GM18870 (cell line): ENCODE data around the gene PSD2.
"Not testable (repeated sequence)": the region's sequence is repeated elsewhere in the genome, so short reads cannot be mapped to it uniquely, and the experiment has no call there.

Source experiments
- ATAC-seq: cut with Tn5 transposase; IDR thresholded peaks from one replicate; pipeline ENCODE4 v1.9.1; 2021; ENCODE audit warnings: moderate library complexity; ENCODE audit not compliant: unreplicated experiment

PSD2 gene

DNA sequence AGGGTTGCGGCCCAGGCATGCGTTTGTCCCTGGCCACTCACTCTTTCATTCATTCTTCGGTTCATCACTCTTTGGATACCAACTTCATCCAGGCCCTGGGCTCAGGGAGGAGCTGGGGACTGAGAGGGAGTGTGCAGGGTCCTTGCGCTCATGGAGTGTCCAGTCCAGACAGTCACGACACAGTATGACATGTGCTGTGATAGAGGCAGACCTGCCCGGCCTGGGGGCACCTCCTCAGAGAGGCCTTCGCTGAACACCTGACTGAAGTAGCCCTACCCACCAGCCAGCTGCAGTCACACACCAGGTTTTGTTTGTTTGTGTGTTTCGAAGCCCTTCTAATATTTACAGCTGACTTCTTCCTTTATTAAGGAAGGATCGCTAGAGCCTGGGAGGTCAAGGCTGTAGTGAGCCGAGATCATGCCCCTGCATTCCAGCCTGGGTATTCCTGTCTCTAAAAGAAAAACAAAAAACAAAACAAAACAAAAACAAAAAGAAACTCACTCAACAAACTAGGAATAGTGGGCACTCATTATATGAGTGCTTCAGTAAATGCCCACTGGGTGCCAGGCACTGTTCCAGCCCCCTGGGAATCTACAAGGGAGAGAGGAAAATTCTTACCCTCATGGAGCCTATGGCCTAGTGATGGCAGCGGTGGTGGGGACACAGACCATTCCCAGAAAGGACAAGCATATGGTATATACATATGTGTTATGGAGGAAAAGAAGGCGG, 6.3 kb upstream of the PSD2 start:
- no peak for ATAC-seq

GRCh38 chr5:139789845-139790189, 5.8 kb upstream of the PSD2 start:
- ATAC-seq, result no peak

- ATAC-seq, result no peak
Measured at GRCh38 chr5:139792218-139792617, 3.4 kb upstream of the PSD2 start.

GRCh38 chr5:139792655-139793054, 3.0 kb upstream of the PSD2 start:
- not testable (repeated sequence) for ATAC-seq

DNA sequence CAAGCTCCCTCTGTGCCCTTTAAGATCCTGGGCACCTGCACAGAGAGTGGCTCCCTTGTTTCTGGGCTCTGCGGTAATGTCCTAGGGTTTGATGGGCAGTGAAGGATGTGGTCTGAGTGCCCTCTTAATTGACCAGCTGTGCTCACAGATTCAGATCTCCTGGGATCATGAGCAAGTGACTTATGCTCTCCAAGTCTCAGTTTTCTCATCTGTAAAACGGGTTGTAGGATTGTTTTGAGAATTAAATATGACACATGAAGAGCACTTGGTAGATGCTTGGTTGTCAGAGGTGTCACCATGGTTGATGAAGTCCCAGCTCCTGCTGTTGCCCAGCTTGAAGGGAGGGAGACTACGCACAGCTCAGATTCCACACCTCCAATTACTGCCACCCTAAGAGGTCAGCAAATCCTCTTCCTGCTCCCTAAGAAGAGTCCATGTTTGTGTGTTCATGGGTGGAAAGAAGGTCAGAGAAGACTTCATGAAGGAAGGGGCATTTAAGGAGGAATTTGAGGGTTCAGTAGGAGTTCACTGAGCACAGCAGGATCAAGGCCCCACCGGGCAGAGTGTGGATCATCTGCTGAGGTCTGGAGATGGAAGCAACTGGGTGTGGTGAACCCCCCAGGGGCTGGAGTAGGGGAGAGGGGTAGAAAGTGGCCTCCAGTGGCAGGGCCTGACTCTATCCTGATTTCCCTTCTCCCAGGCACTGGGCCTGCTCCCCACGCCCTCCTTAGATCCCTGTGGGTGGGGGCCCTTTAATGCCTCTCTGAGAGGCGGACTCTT, 1.4 kb upstream of the PSD2 start:
- no peak for ATAC-seq

DNA sequence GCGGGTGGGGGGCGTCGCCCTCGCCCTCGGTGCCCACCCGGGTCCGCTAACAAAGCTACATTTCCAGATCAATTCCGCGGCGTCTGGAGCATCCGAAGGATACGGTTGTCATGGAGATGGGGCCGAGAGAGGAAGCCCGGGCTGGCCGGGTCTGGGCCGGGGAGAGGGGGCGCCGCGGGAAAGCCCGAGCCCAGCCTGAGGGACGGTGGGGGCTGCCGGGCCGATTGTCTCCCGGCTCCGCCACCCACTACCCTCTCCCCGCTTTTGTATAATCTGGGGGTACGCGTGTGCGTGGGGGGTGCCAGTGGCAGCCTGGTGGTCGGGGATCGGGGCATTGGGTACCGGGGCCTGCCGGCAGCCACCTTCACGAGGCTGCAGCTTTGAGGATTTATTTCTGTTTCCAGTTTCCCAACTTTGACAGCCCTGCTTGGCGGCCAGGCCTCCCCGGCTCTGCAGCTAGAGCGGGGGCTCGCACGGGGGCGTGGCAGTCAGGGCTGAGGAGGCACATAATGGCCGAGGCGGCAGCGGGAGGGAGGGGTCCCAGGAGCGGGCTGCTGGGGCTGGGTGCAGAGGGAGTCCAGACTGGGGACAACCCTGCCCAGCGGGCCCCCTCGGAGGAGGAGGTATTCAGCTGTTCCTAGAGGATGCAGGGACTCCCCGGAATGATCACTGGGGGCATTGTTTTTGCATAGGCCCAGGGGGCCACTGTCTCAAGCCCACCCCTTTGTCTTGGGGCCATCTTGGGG, 626 bp downstream of the PSD2 start:
- no peak for ATAC-seq

DNA sequence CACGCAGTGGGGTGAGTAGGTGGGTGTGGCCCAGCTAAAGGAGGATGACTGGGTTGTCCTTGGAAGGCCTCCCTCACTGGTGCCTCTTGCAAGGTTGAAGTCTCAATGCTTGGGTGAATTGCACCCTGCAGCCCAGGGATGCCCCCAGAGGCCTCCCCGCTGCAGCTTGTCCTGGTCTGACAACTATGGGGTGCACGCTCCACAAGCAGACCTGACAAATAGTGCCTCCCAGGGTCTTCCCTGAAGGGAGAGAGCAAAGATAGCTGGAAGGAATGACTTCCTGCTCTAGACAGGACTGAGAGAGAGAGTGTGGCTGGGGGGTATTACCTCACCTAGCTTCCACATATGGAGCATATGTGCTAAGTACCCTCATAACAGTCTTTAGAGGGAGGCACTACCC, 1.7 kb downstream of the PSD2 start:
- no peak for ATAC-seq

- no peak for ATAC-seq
Measured at GRCh38 chr5:139797856-139798510, 2.4 kb downstream of the PSD2 start.

DNA sequence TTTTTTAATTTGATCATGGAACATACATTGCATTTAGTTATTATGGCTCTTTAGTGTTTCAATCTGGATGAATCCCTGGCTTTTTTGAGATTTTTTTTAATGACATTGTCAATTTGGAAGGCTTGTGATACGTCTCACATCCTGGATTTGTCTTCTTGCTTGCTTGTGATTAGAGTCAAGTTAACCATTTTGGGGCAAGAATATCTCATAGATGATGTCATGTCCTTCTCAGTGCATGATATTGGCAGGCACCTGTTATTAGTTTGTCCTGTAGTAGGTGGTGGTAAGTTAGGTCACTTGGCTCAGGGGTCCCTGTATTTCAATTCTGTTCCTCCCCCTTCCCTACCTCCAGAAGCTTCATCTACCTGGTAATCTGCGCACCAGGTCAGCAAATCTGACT, 3.3 kb downstream of the PSD2 start:
- ATAC-seq, result no peak

- no peak for ATAC-seq
Measured at GRCh38 chr5:139799359-139799758, 3.8 kb downstream of the PSD2 start.

DNA sequence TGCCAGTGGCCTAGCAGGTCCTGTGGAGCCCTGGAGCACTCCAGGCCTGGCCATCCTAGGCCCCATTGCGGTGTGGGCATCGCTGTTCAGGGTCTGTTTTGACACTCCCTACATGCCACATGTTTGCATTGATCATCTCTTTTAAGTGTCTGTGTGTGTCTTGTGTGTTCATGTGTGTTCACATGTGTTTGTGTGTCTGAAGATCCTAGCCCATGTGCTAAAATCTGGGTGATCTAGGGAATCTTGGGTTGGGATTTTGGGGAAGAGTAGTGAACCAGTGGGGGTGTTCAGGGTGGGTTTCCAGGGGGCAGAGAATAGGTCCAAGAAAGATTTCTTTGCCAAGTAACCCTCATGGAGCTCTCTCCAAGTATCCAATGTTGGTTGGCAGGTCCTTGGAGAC, 8.4 kb downstream of the PSD2 start:
- no peak for ATAC-seq

- ATAC-seq, result no peak
Measured at GRCh38 chr5:139804800-139805397, 9.3 kb downstream of the PSD2 start.

- ATAC-seq, result no peak
Measured at GRCh38 chr5:139805545-139805944, 9.9 kb downstream of the PSD2 start.

DNA sequence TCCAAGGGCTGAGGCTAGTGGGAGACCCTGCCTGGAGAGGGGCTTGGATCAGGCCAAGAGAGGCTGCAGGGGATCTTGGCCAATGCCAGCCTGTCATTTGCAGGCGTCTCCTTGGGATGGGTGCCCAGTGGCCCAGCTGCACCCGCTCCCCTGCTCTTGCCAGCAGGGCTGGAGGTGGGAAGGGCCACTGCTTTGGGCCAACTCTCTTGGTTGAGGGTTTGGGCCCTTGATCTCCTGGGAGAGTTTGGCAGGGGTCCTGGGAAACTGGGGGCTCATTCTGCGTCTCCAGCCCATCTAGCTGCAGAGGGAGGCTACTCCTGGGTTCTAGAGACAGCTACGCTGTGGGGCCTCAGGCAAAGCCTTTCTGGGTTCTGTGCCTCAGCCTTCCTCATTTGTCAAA, 10.5 kb downstream of the PSD2 start:
- ATAC-seq, result no peak

DNA sequence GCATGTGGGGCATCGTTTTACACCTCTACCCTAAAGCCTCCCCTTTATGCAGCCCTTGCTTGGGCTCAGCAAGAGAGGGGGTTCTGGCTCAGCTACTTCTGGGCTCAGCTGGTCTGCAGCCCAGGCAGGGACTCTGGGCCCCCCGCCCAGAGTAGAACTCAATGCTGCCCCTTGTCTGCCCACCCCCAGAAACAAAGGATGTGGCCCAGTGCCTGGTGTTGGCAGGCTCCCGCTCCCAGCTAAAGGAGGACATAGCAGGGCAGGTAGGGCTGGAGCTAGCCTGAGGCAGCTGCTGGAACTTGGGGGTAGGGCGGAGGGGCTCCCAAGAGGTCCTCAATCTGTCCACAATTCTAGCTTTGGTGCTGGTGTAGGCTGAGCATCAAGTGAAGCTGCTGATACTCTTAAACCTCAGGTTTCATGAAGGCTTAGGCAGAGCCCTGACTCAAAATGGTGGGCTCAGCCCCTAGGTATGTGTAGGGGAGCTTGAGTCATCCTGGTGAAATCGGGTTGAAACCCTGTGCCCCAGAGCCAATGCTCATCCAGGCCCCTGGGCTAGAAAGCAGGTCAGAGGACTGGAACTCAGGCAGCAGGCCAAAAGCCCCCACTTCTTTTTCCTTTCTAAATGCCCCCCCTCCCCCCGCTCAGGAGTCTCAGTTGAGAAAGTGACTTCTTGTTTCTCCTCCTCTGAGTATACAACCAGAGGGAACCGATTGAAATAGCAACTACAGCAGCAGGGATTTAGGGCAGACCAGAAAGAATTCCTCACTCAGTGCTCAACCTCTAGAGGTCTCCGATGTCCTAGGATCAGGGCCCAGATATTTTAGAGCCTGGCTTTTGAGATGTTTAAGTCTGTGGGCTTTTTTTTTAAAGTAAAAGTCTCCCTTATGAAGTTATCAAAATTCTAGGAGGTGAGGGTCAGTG, 11.4 kb downstream of the PSD2 start:
- ATAC-seq, result no peak

DNA sequence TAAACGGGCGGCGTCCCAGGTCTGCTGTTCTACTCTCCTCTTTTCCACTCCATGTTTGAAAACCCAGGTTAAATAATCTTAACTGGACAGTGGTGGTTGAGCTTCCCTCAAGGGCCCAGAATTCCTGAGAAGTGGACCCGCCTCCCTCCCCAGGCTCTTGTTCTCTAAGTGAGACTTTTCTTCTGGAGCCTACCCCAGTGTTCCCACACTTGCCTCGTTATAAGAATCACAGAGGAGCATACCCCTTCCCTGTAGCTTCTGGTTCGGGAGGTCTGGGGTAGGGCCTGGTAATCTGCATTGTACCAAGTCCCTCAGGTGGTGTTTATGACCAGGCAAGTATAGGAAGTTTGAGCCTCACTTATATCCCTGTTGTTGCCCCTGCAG, 12.0 kb downstream of the PSD2 start:
- ATAC-seq, result no peak

- no peak for ATAC-seq
Measured at GRCh38 chr5:139808481-139809330, 13.1 kb downstream of the PSD2 start.

DNA sequence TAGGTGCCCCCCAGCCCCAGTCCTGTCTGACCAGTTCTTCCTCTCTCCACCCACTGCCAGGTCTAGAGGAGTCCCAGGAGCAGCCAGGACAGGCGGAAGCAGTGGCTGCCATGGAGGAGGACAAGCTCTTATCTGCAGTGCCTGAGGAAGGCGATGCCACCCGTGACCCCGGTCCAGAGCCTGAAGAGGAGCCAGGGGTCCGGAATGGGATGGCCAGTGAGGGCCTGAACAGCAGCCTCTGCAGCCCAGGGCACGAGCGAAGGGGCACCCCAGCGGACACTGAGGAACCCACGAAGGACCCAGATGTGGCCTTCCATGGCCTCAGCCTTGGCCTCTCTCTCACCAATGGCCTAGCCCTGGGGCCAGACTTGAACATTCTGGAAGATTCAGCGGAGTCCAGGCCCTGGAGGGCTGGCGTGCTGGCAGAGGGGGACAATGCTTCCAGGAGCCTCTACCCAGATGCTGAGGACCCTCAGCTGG, 13.8 kb downstream of the PSD2 start:
- no peak for ATAC-seq
